Caco-2 (cell line): Measurements from ENCODE around the gene ELMO1. TPM values are rescaled to one million over a fixed set of nuclear protein-coding genes. Genes with fewer than 3 reads are reported as not detected.

Source experiments
- BruUV-seq: library from RNA; stranded (reverse); fragments of 400-500 nt; replicated peaks from 2 replicates; lab custom pipeline; 2021; lab: Mats Ljungman, UMichigan
- CTCF ChIA-PET: fragments of 300-600 bp; sonication (Branson Sonifier 250); formaldehyde crosslinking; loops from one replicate; lab custom pipeline; 2022; ENCODE audit warnings: antibody characterized with exemption; lab: Charles Lee
- POLR2A ChIA-PET: fragments of 300-600 bp; sonication (Branson Sonifier 250); formaldehyde crosslinking; loops from one replicate; lab custom pipeline; 2022; ENCODE audit warnings: antibody characterized with exemption; lab: Charles Lee
- DNase-seq, 2 experiments: peaks; one replicate each; pipeline versions ENCODE4 v3.0.0 to v3.0.0-alpha.2; 2020 to 2022
- H3K27me3 ChIP-seq: replicated peaks from 2 replicates; pipeline ENCODE4 v1.6.0; 2011; ENCODE audit warnings: low read length; ENCODE audit not compliant: control insufficient read depth, insufficient read depth
- H3K36me3 ChIP-seq: 2 replicates; pipeline ENCODE4 v1.5.1; 2011; ENCODE audit warnings: low read length; ENCODE audit not compliant: control insufficient read depth, insufficient read depth
- H3K4me1 ChIP-seq: fragments of 250-450 bp; sonication (Bioruptor Pico); 2 replicates; pipeline ENCODE4 v1.5.1; 2020; ENCODE audit warnings: mild to moderate bottlenecking
- H3K4me3 ChIP-seq: 2 replicates; pipeline ENCODE4 v1.5.1; 2011; ENCODE audit warnings: low read depth, mild to moderate bottlenecking, control low read depth, low read length
- H3K9me3 ChIP-seq: fragments of 250-450 bp; sonication (Bioruptor Pico); 2 replicates; pipeline ENCODE4 v1.5.1; 2020; ENCODE audit warnings: mild to moderate bottlenecking, moderate library complexity
- H3K27ac Mint-ChIP-seq: one replicate; pipeline ENCODE4 v1.8.0; 2022; ENCODE audit warnings: mixed read lengths; ENCODE audit not compliant: unreplicated experiment
- H3K27me3 Mint-ChIP-seq: one replicate; pipeline ENCODE4 v1.8.0; 2022; ENCODE audit warnings: mixed read lengths; ENCODE audit not compliant: insufficient read depth, unreplicated experiment
- H3K36me3 Mint-ChIP-seq: one replicate; pipeline ENCODE4 v1.8.0; 2022; ENCODE audit warnings: mild to moderate bottlenecking, mixed read lengths; ENCODE audit not compliant: insufficient read depth, unreplicated experiment
- H3K4me1 Mint-ChIP-seq: one replicate; pipeline ENCODE4 v1.8.0; 2022; ENCODE audit warnings: low read depth, mixed read lengths; ENCODE audit not compliant: unreplicated experiment
- H3K4me3 Mint-ChIP-seq: one replicate; pipeline ENCODE4 v1.8.0; 2022; ENCODE audit warnings: mild to moderate bottlenecking, moderate library complexity, mixed read lengths; ENCODE audit not compliant: unreplicated experiment
- H3K9me3 Mint-ChIP-seq: one replicate; pipeline ENCODE4 v1.8.0; 2022; ENCODE audit warnings: mixed read lengths; ENCODE audit not compliant: unreplicated experiment
- CTCF ChIP-seq, 2 experiments: fragments of 200-600 bp in 1 of 2; IDR thresholded peaks; 1 replicate in 1 of 2; 2 replicates in 1 of 2; pipeline versions ENCODE4 v1.5.1 to v1.8.0; 2011 to 2022; ENCODE audit warnings: antibody characterized with exemption in 1 of 2, control low read depth in 1 of 2, inconsistent platforms in 1 of 2, low read depth in 1 of 2, low read length in 1 of 2, mild to moderate bottlenecking in 1 of 2, moderate library complexity in 1 of 2; ENCODE audit not compliant: insufficient read depth in 1 of 2, severe bottlenecking in 1 of 2, unreplicated experiment in 1 of 2
- intact Hi-C: fragments of 100-400 bp; cut with micrococcal nuclease; formaldehyde crosslinking; loops from one replicate; pipeline ENCODE4 v1.10.0; 2022; ENCODE audit not compliant: unreplicated experiment
- total RNA-seq: library from RNA; stranded (reverse); gene quantifications from 2 replicates; pipeline ENCODE4 v1.2.3, GENCODE V29; 2022

The ELMO1 gene
- total RNA-seq, 1 experiment from 2014 or later, result 0.14 TPM

- ChIA-PET POLR2A (no interaction called here), CTCF (no interaction called here)
- no peak for DNase-seq
- Histone ChIP-seq H3K36me3 (no peaks in the 10 kb centered on the region), H3K4me3 (no peak overlapping the region), H3K27me3 (no peaks in the 10 kb centered on the region), H3K4me1 (no peaks in the 10 kb centered on the region), H3K9me3 (no peaks in the 10 kb centered on the region)
- H3K4me3 Mint-ChIP-seq, result no peak overlapping the region
- peaks cover 7% of the 10 kb centered on the region for H3K27me3 Mint-ChIP-seq
- no peaks in the 10 kb centered on the region for H3K36me3 Mint-ChIP-seq
- no peaks in the 10 kb centered on the region for H3K4me1 Mint-ChIP-seq
- TF ChIP-seq CTCF (IDR thresholded peaks at IDR 0.05; ENCODE audit: insufficient read depth in 1 of 2, low read depth in 1 of 2, low read length in 1 of 2, severe bottlenecking in 1 of 2, unreplicated experiment in 1 of 2), result no peak
- intact Hi-C loops, result no loop called here
- no peaks in the 10 kb centered on the region for H3K9me3 Mint-ChIP-seq
- BruUV-seq, result no TSS peak
- H3K27ac Mint-ChIP-seq, result no peak overlapping the region
Measured at GRCh38 chr7:37429435-37429791, 19.3 kb downstream of the ELMO1 start.

GRCh38 chr7:37428681-37429434, 19.8 kb downstream of the ELMO1 start:
- POLR2A ChIA-PET, result no interaction called here

GRCh38 chr7:37427276-37427940, 21.3 kb downstream of the ELMO1 start:
- BruUV-seq, result no TSS peak
- no peaks in the 10 kb centered on the region for H3K36me3 ChIP-seq
- no peak for TF ChIP-seq CTCF (IDR thresholded peaks at IDR 0.05; ENCODE audit: insufficient read depth in 1 of 2, low read depth in 1 of 2, low read length in 1 of 2, severe bottlenecking in 1 of 2, unreplicated experiment in 1 of 2)
- H3K4me3 Mint-ChIP-seq, result no peak overlapping the region
- H3K36me3 Mint-ChIP-seq, result no peaks in the 10 kb centered on the region
- H3K27ac Mint-ChIP-seq, result no peak overlapping the region
- DNase-seq, result no peak
- no peaks in the 10 kb centered on the region for H3K9me3 Mint-ChIP-seq
- CTCF ChIA-PET, result no interaction called here
- H3K4me1 Mint-ChIP-seq, result no peaks in the 10 kb centered on the region
- no peaks in the 10 kb centered on the region for H3K9me3 ChIP-seq
- H3K27me3 Mint-ChIP-seq, result peaks cover 10% of the 10 kb centered on the region
- intact Hi-C loops, result no loop called here
- no peaks in the 10 kb centered on the region for H3K27me3 ChIP-seq
- no peak overlapping the region for H3K4me3 ChIP-seq
- POLR2A ChIA-PET, result no interaction called here
- H3K4me1 ChIP-seq, result no peaks in the 10 kb centered on the region

More at GRCh38 chr7:37428681-37429434, 19.8 kb downstream of the ELMO1 start:
- Mint-ChIP-seq H3K4me1 (no peaks in the 10 kb centered on the region), H3K4me3 (no peak overlapping the region), H3K27me3 (peaks cover 8% of the 10 kb centered on the region), H3K27ac (no peak overlapping the region), H3K36me3 (no peaks in the 10 kb centered on the region), H3K9me3 (no peaks in the 10 kb centered on the region)
- Histone ChIP-seq H3K4me1 (no peaks in the 10 kb centered on the region), H3K27me3 (no peaks in the 10 kb centered on the region), H3K9me3 (no peaks in the 10 kb centered on the region), H3K36me3 (no peaks in the 10 kb centered on the region), H3K4me3 (no peak overlapping the region)
- BruUV-seq, result no TSS peak
- CTCF ChIA-PET, result no interaction called here
- TF ChIP-seq CTCF (IDR thresholded peaks at IDR 0.05; ENCODE audit: insufficient read depth in 1 of 2, low read depth in 1 of 2, low read length in 1 of 2, severe bottlenecking in 1 of 2, unreplicated experiment in 1 of 2), result no peak
- intact Hi-C loops, result no loop called here
- no peak for DNase-seq
